Panc1 (cell line): ENCODE measurements around the gene MPP2. TPM values are rescaled to one million over a fixed set of nuclear protein-coding genes. Genes with fewer than 3 reads are reported as not detected.

Source experiments
- ATAC-seq: fragments of 200-7000 bp; cut with Tn5 transposase; 2 replicates; pipeline ENCODE4 v1.9.1; 2020; ENCODE audit warnings: mild to moderate bottlenecking, moderate library complexity
- BruUV-seq: library from RNA; stranded (reverse); fragments of 400-500 nt; replicated peaks from 2 replicates; lab custom pipeline; 2021; lab: Mats Ljungman, UMichigan
- CTCF ChIA-PET: fragments of 300-600 bp; sonication (Branson Sonifier 250); formaldehyde crosslinking; loops from one replicate; lab custom pipeline; 2022; ENCODE audit warnings: antibody characterized with exemption; lab: Charles Lee
- POLR2A ChIA-PET: fragments of 300-600 bp; sonication (Branson Sonifier 250); formaldehyde crosslinking; loops from one replicate; lab custom pipeline; 2022; ENCODE audit warnings: antibody characterized with exemption; lab: Charles Lee
- DNase-seq: peaks from one replicate; pipeline ENCODE4 v3.0.0-alpha.2; 2010; ENCODE audit warnings: low read depth, low spot score
- H3K27ac ChIP-seq: 2 replicates; pipeline ENCODE4 v1.5.1; 2011; ENCODE audit warnings: mild to moderate bottlenecking, low read length, inconsistent platforms
- H3K27me3 ChIP-seq: fragments of 200-500 bp; sonication (Bioruptor generic); 2 replicates; pipeline ENCODE4 v1.6.0; 2014; ENCODE audit warnings: low read length, inconsistent platforms; ENCODE audit not compliant: control insufficient read depth, insufficient read depth
- H3K36me3 ChIP-seq: fragments of 200-500 bp; sonication (Bioruptor generic); 2 replicates; pipeline ENCODE4 v1.5.1; 2014; ENCODE audit warnings: inconsistent platforms, mild to moderate bottlenecking, low read length, moderate library complexity; ENCODE audit not compliant: control insufficient read depth, insufficient read depth
- H3K4me1 ChIP-seq: 2 replicates; pipeline ENCODE4 v1.5.1; 2011; ENCODE audit warnings: inconsistent platforms, mild to moderate bottlenecking, low read length, moderate library complexity; ENCODE audit not compliant: control insufficient read depth, insufficient read depth
- H3K4me3 ChIP-seq, 2 experiments: 2 replicates each; pipeline ENCODE4 v1.5.1; 2011 to 2012; ENCODE audit warnings: low read depth in 2 of 2, low read length in 2 of 2, mild to moderate bottlenecking in 2 of 2, inconsistent platforms in 1 of 2, moderate library complexity in 1 of 2
- H3K9me3 ChIP-seq: fragments of 200-500 bp; sonication (Bioruptor generic); 2 replicates; pipeline ENCODE4 v1.5.1; 2014; ENCODE audit warnings: low read depth, mild to moderate bottlenecking, inconsistent platforms, low read length, moderate library complexity; ENCODE audit not compliant: control insufficient read depth, insufficient read depth
- POLR2AphosphoS5 ChIP-seq: IDR thresholded peaks from 2 replicates; pipeline ENCODE4 v1.6.1; 2012; ENCODE audit warnings: mild to moderate bottlenecking, low read depth, low read length, moderate library complexity
- REST ChIP-seq, 2 experiments: IDR thresholded peaks; 2 replicates each; pipeline ENCODE4 v1.6.1; 2011 to 2012; ENCODE audit warnings: low read depth in 2 of 2, control low read depth in 1 of 2, low read length in 1 of 2, mild to moderate bottlenecking in 1 of 2, moderate library complexity in 1 of 2; ENCODE audit not compliant: insufficient read depth in 1 of 2
- SIN3A ChIP-seq: IDR thresholded peaks from 2 replicates; pipeline ENCODE4 v1.6.1; 2012; ENCODE audit warnings: low read depth, mild to moderate bottlenecking, low read length, moderate library complexity, borderline replicate concordance; ENCODE audit not compliant: insufficient read depth
- TCF7L2 ChIP-seq: IDR thresholded peaks from 2 replicates; pipeline ENCODE4 v1.6.1; 2011; ENCODE audit warnings: mild to moderate bottlenecking, low read depth, low read length, inconsistent platforms
- in situ Hi-C: cut with HindIII; loops from 2 replicates; pipeline ENCODE4 v1.10.0; 2016; ENCODE audit warnings: low sequenced_read_pairs, low pct_unique_long_range_greater_than_20kb
- intact Hi-C: fragments of 100-400 bp; cut with micrococcal nuclease; formaldehyde crosslinking; loops from one replicate; pipeline ENCODE4 v1.10.0; 2022; ENCODE audit not compliant: unreplicated experiment
- total RNA-seq: library from RNA; stranded (reverse); gene quantifications from one replicate; pipeline ENCODE4 v1.2.1, GENCODE V29; 2021; ENCODE audit not compliant: unreplicated experiment
- TF ChIP-seq, protein P1 (sequence below): fragments of 450-650 bp; IDR thresholded peaks from 2 replicates; pipeline ENCODE4 v1.5.1; 2017; ENCODE audit warnings: mild to moderate bottlenecking

Gene MPP2
- total RNA-seq, 1 experiment from 2014 or later, result 3.5 TPM

- H3K4me3 ChIP-seq, result no peak overlapping the region
- no TSS peak for BruUV-seq
- H3K27ac ChIP-seq, result no peak overlapping the region
- in situ Hi-C loops, result no loop called here
- H3K4me1 ChIP-seq, result no peaks in the 10 kb centered on the region
- intact Hi-C loops, result no loop called here
- no peaks in the 10 kb centered on the region for H3K36me3 ChIP-seq
- no peaks in the 10 kb centered on the region for H3K27me3 ChIP-seq
- no peak for ATAC-seq
- ChIA-PET CTCF (no interaction called here), POLR2A (no interaction called here)
- DNase-seq, result no peak
- H3K9me3 ChIP-seq, result no peaks in the 10 kb centered on the region
- TF ChIP-seq REST (IDR thresholded peaks at IDR 0.05; ENCODE audit: insufficient read depth in 1 of 2, low read depth in 2 of 2, low read length in 1 of 2), result no peak
- TF ChIP-seq POLR2AphosphoS5, result no peak
- TF ChIP-seq, protein P1, sequence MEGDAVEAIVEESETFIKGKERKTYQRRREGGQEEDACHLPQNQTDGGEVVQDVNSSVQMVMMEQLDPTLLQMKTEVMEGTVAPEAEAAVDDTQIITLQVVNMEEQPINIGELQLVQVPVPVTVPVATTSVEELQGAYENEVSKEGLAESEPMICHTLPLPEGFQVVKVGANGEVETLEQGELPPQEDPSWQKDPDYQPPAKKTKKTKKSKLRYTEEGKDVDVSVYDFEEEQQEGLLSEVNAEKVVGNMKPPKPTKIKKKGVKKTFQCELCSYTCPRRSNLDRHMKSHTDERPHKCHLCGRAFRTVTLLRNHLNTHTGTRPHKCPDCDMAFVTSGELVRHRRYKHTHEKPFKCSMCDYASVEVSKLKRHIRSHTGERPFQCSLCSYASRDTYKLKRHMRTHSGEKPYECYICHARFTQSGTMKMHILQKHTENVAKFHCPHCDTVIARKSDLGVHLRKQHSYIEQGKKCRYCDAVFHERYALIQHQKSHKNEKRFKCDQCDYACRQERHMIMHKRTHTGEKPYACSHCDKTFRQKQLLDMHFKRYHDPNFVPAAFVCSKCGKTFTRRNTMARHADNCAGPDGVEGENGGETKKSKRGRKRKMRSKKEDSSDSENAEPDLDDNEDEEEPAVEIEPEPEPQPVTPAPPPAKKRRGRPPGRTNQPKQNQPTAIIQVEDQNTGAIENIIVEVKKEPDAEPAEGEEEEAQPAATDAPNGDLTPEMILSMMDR, result no peak
- no peak for TF ChIP-seq SIN3A
- no peak for TF ChIP-seq TCF7L2
These were observed 25.0 kb upstream of the MPP2 start for GRCh38 chr17:43932357-43932756.

GRCh38 chr17:43931062-43931571 lies 23.8 kb upstream of the MPP2 start:
- ATAC-seq (no peak), DNase-seq (no peak)
- Histone ChIP-seq H3K4me1 (no peaks in the 10 kb centered on the region; the same call in 1 of the 2 replicates), H3K4me3 (no peak overlapping the region), H3K27me3 (no peaks in the 10 kb centered on the region), H3K27ac (no peak overlapping the region), H3K9me3 (no peaks in the 10 kb centered on the region), H3K36me3 (no peaks in the 10 kb centered on the region)
- BruUV-seq, result no TSS peak
- in situ Hi-C loops, result no loop called here
- no peak for TF ChIP-seq SIN3A
- no peak for TF ChIP-seq REST (IDR thresholded peaks at IDR 0.05; ENCODE audit: insufficient read depth in 1 of 2, low read depth in 2 of 2, low read length in 1 of 2)
- TF ChIP-seq, protein P1, result no peak
- TF ChIP-seq TCF7L2, result no peak
- TF ChIP-seq POLR2AphosphoS5, result no peak
- CTCF ChIA-PET, result no interaction called here
- intact Hi-C loops, result no loop called here
- POLR2A ChIA-PET, result no interaction called here
